HCT116 (cell line): ENCODE measurements around the gene VSNL1. TPM values are rescaled to one million over a fixed set of nuclear protein-coding genes. Genes with fewer than 3 reads are reported as not detected.
A peak's percentile ranks its signal among the peaks of the same experiment; 100 is the strongest.

Experiments used
- ATAC-seq: fragments of 200-7000 bp; cut with Tn5 transposase; 2 replicates; pipeline ENCODE4 v1.9.1; 2020; ENCODE audit warnings: mild to moderate bottlenecking, moderate library complexity
- BruUV-seq: library from RNA; stranded (reverse); fragments of 400-500 nt; replicated peaks from 2 replicates; lab custom pipeline; 2021; lab: Mats Ljungman, UMichigan
- CTCF ChIA-PET: fragments of 300-600 bp; sonication (Branson Sonifier 250); formaldehyde crosslinking; loops from one replicate; lab custom pipeline; 2021; ENCODE audit warnings: antibody characterized with exemption; lab: Charles Lee
- POLR2A ChIA-PET: fragments of 300-600, 350-600 bp; sonication (Branson Sonifier 250); formaldehyde crosslinking; loops from one replicate; lab custom pipeline; 2021; ENCODE audit warnings: antibody characterized with exemption; lab: Charles Lee
- RAD21 ChIA-PET, 2 experiments: fragments of 300-600 bp; sonication (Branson Sonifier 250); formaldehyde crosslinking; loops; one replicate each; lab custom pipeline; 2023; ENCODE audit warnings: low total read pairs in 2 of 2; ENCODE audit not compliant: uncharacterized antibody in 2 of 2, unreplicated experiment in 2 of 2, low non-redundant PET in 1 of 2; lab: Charles Lee
- DNase-seq: peaks from one replicate; pipeline ENCODE4 v3.0.0-alpha.2; 2010; ENCODE audit warnings: low read depth, low spot score
- H2AFZ ChIP-seq: fragments of 200-600 bp; shearing (Covaris generic), sonication (generic); 2 replicates; pipeline ENCODE4 v1.6.1; 2017; ENCODE audit warnings: low read depth, mixed run types, mixed read lengths, antibody characterized with exemption, low read length; ENCODE audit not compliant: poor library complexity, severe bottlenecking
- H3K27ac ChIP-seq: 2 replicates; pipeline ENCODE4 v1.5.1; 2012; ENCODE audit warnings: low read depth, low read length
- H3K27me3 ChIP-seq: fragments of 200-600 bp; sonication (generic); 2 replicates; pipeline ENCODE4 v1.6.1; 2016; ENCODE audit warnings: mixed run types, low read length, mixed read lengths; ENCODE audit not compliant: insufficient read depth
- H3K36me3 ChIP-seq, 2 experiments: fragments of 200-500 bp in 1 of 2; fragments of 200-600 bp in 1 of 2; sonication (Bioruptor generic) in 1 of 2; sonication (generic) in 1 of 2; 2 replicates each; pipeline versions ENCODE4 v1.5.1 to v1.6.1; 2014 to 2016; ENCODE audit warnings: low read length in 2 of 2, inconsistent platforms in 1 of 2, mixed read lengths in 1 of 2, mixed run types in 1 of 2; ENCODE audit not compliant: insufficient read depth in 2 of 2, control insufficient read depth in 1 of 2
- H3K4me1 ChIP-seq, 2 experiments: fragments of 200-600 bp in 1 of 2; sonication (generic) in 1 of 2; 2 replicates each; pipeline versions ENCODE4 v1.5.1 to v1.6.1; 2012 to 2017; ENCODE audit warnings: low read length in 2 of 2, inconsistent platforms in 1 of 2, mild to moderate bottlenecking in 1 of 2, mixed read lengths in 1 of 2, mixed run types in 1 of 2, moderate library complexity in 1 of 2; ENCODE audit not compliant: insufficient read depth in 2 of 2, control insufficient read depth in 1 of 2
- H3K4me2 ChIP-seq: fragments of 200-600 bp; sonication (generic); 2 replicates; pipeline ENCODE4 v1.6.1; 2017; ENCODE audit warnings: mixed run types, low read length, mixed read lengths
- H3K4me3 ChIP-seq, 2 experiments: fragments of 200-600 bp in 1 of 2; sonication (generic) in 1 of 2; replicated peaks in 1 of 2; 2 replicates each; pipeline ENCODE4 v1.5.1; 2011 to 2016; ENCODE audit warnings: low read length in 2 of 2, control low read depth in 1 of 2, low read depth in 1 of 2, mild to moderate bottlenecking in 1 of 2, mixed read lengths in 1 of 2, mixed run types in 1 of 2
- H3K79me2 ChIP-seq: fragments of 200-600 bp; sonication (generic); 2 replicates; pipeline ENCODE4 v1.6.1; 2017; ENCODE audit warnings: mild to moderate bottlenecking, mixed run types, low read length, moderate library complexity, mixed read lengths; ENCODE audit not compliant: insufficient read depth
- H3K9ac ChIP-seq: fragments of 200-600 bp; sonication (generic); 2 replicates; pipeline ENCODE4 v1.6.1; 2016; ENCODE audit warnings: low read length, mixed read lengths
- H3K9me2 ChIP-seq: fragments of 200-600 bp; sonication (generic), shearing (Covaris generic); 2 replicates; pipeline ENCODE4 v1.6.1; 2017; ENCODE audit warnings: mixed run types, mild to moderate bottlenecking, moderate library complexity; ENCODE audit not compliant: insufficient read depth
- H3K9me3 ChIP-seq, 2 experiments: fragments of 200-500 bp in 1 of 2; fragments of 200-600 bp in 1 of 2; sonication (Bioruptor generic) in 1 of 2; sonication (generic) in 1 of 2; 2 replicates each; pipeline ENCODE4 v1.6.1; 2014 to 2017; ENCODE audit warnings: low read length in 2 of 2, mixed read lengths in 2 of 2, inconsistent platforms in 1 of 2, low read depth in 1 of 2, mild to moderate bottlenecking in 1 of 2, mixed run types in 1 of 2, moderate library complexity in 1 of 2; ENCODE audit not compliant: control insufficient read depth in 1 of 2, insufficient read depth in 1 of 2
- H4K20me1 ChIP-seq: fragments of 200-600 bp; sonication (generic), shearing (Covaris generic); 2 replicates; pipeline ENCODE4 v1.6.1; 2017; ENCODE audit warnings: mixed run types, mild to moderate bottlenecking, moderate library complexity; ENCODE audit not compliant: insufficient read depth
- CBX3 ChIP-seq: IDR thresholded peaks from 2 replicates; pipeline ENCODE4 v1.6.1; 2012; ENCODE audit warnings: low read depth
- CEBPB ChIP-seq: IDR thresholded peaks from 2 replicates; pipeline ENCODE4 v1.6.1; 2012; ENCODE audit warnings: low read depth
- CTCF ChIP-seq, 3 experiments: fragments of 200-600 bp in 1 of 3; sonication (generic) in 1 of 3; IDR thresholded peaks in 2 of 3; conservative IDR thresholded peaks in 1 of 3; 2 replicates each; pipeline ENCODE4 v1.5.1; 2012 to 2017; ENCODE audit warnings: low read depth in 2 of 3, low read length in 2 of 3, antibody characterized with exemption in 1 of 3, borderline replicate concordance in 1 of 3, control low read depth in 1 of 3, mild to moderate bottlenecking in 1 of 3, mixed read lengths in 1 of 3, mixed run types in 1 of 3, moderate library complexity in 1 of 3; ENCODE audit not compliant: insufficient read depth in 1 of 3
- EGR1 ChIP-seq: IDR thresholded peaks from 2 replicates; pipeline ENCODE4 v1.6.1; 2012; ENCODE audit warnings: low read depth
- EZH2 ChIP-seq: fragments of 200-600 bp; sonication (generic); IDR thresholded peaks from 2 replicates; pipeline ENCODE4 v1.6.1; 2017; ENCODE audit warnings: antibody characterized with exemption, mixed run types
- FOSL1 ChIP-seq: IDR thresholded peaks from 2 replicates; pipeline ENCODE4 v1.6.1; 2012; ENCODE audit warnings: low read depth
- MAX ChIP-seq: IDR thresholded peaks from 2 replicates; pipeline ENCODE4 v1.6.1; 2012
- RAD21 ChIP-seq: IDR thresholded peaks from 2 replicates; pipeline ENCODE4 v1.6.1; 2012; ENCODE audit warnings: low read depth, mild to moderate bottlenecking
- REST ChIP-seq: IDR thresholded peaks from 2 replicates; pipeline ENCODE4 v1.6.1; 2012; ENCODE audit warnings: low read depth
- YY1 ChIP-seq: IDR thresholded peaks from 2 replicates; pipeline ENCODE4 v1.6.1; 2011; ENCODE audit warnings: low read length, low read depth, moderate library complexity, mild to moderate bottlenecking; ENCODE audit not compliant: insufficient replicate concordance; ENCODE audit errors: extremely low read depth
- ZBTB33 ChIP-seq: IDR thresholded peaks from 2 replicates; pipeline ENCODE4 v1.6.1; 2011; ENCODE audit warnings: mild to moderate bottlenecking, low read length, moderate library complexity; ENCODE audit not compliant: insufficient replicate concordance; ENCODE audit errors: extremely low read depth
- intact Hi-C: fragments of 100-400 bp; cut with micrococcal nuclease; formaldehyde crosslinking; loops from 2 replicates; pipeline ENCODE4 v1.10.0; 2022
- total RNA-seq: library from RNA; stranded (reverse); gene quantifications from one replicate; pipeline ENCODE4 v1.2.1, GENCODE V29; 2021; ENCODE audit not compliant: unreplicated experiment

VSNL1 gene
- total RNA-seq, 1 experiment from 2014 or later: 4.6 TPM

GRCh38 chr2:17646081-17646554 lies 105.6 kb downstream of the VSNL1 start:
- Histone ChIP-seq H3K4me2 (no peak overlapping the region), H3K9me2 (no peaks in the 10 kb centered on the region)
- RAD21 ChIA-PET: no interaction called here

More at GRCh38 chr2:17646081-17646554, 105.6 kb downstream of the VSNL1 start:
- intact Hi-C loops: loop anchor here (2.0 kb wide), 1 partner anchor 105 kb away; the partner anchor contains the start of gene VSNL1
- Histone ChIP-seq H3K4me3 (no peak overlapping the region), H3K79me2 (no peaks in the 10 kb centered on the region), H3K27me3 (no peaks in the 10 kb centered on the region), H3K36me3 (no peaks in the 10 kb centered on the region), H3K27ac (no peak overlapping the region), H4K20me1 (no peaks in the 10 kb centered on the region), H2AFZ (no peak overlapping the region), H3K9ac (no peak overlapping the region), H3K9me3 (no peaks in the 10 kb centered on the region), H3K4me1 (peaks cover 6 to 39% of the 10 kb centered on the region in 2 experiments)
- ATAC-seq: peak; percentile 47
- ChIA-PET CTCF (interaction anchor here (0.8 to 4.6 kb wide), 11 partner anchors 9 to 871 kb away, joined by 3 to 41 read pairs (median 4); no protein-coding TSS in a partner anchor), POLR2A (interaction anchor here (1.1 kb wide), 1 partner anchor 10 kb away, joined by 3 read pairs; no protein-coding TSS in a partner anchor)
- TF ChIP-seq RAD21 (peak; percentile 70), ZBTB33 (no peak), CTCF (IDR thresholded peaks at IDR 0.05 in 2 of 3, conservative IDR thresholded peaks at IDR 0.05 in 1 of 3; ENCODE audit: borderline replicate concordance in 1 of 3, insufficient read depth in 1 of 3, low read depth in 2 of 3, low read length in 2 of 3) (peak; percentile 55 to 88 (median 74); a peak in 5 of 6 replicates), MAX (peak; percentile 26; the same call in 1 of the 2 replicates), FOSL1 (peak; percentile 6; the same call in 1 of the 2 replicates), REST (no peak), CBX3 (peak; percentile 63; the same call in 1 of the 2 replicates), YY1 (peak; percentile 65), EGR1 (0 out of 2 replicates have a peak, but pooled peaks have one; percentile 14), CEBPB (peak; percentile 66; the same call in 1 of the 2 replicates), EZH2 (no peak)
- peak; percentile 44 for DNase-seq
- BruUV-seq: no TSS peak
